HG03469 (cell line): ENCODE data around the gene STAB2.
"Not testable (repeated sequence)": the region's sequence is repeated elsewhere in the genome, so short reads cannot be mapped to it uniquely, and the experiment has no call there.

Source experiments
- ATAC-seq: cut with Tn5 transposase; IDR thresholded peaks from one replicate; pipeline ENCODE4 v1.9.1; 2021; ENCODE audit warnings: mild to moderate bottlenecking, moderate library complexity, moderate number of reproducible peaks; ENCODE audit not compliant: unreplicated experiment

STAB2 gene

DNA sequence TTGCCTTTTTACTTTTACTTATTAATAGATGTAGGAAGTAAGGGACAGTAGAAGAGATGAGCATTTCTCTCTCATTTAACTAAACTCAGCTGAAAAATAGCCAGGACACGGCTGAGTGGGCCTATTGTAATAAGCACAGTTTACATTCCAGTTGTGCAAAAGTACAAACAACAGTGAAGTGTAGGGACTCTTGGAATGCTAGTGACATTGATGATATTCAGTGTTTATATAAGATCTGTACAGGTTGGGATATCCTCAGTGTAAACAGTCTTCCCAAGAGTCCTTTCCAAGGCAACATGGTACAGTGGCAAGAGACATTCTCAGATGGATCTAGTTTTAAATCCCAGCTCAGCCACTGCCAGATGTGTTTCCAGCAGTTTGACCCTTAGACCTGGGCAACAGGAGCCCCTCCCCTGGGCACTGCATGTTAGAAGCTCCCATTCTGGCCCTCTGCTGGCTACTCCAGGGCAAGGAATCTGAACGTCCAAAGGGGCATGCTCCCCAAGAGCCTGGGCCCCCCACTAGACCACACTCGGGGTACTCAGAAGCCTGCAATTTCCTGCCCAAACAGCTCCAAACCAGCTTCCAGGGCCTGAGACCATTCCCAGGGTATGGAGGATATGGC lies 55.3 kb downstream of the STAB2 start:
- no peak for ATAC-seq

DNA sequence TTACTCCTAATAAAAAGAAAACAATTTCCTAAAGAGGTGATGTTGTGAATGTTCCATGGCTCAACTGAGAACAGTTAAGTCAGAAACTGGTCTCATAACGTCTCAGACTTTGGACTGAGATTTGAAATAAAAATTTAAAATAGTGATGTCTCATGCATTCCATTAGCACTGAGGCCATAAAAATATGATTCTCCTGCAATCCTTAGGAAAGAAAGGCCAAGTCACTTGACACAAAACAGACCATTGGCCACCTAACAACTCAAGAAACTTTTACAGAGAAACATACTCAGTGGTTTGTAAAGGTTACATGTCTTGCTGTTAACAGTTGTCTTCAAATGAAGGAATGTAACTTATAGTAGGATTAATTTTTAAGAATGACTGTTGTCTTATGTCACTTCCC lies 58.1 kb downstream of the STAB2 start:
- ATAC-seq = no peak

DNA sequence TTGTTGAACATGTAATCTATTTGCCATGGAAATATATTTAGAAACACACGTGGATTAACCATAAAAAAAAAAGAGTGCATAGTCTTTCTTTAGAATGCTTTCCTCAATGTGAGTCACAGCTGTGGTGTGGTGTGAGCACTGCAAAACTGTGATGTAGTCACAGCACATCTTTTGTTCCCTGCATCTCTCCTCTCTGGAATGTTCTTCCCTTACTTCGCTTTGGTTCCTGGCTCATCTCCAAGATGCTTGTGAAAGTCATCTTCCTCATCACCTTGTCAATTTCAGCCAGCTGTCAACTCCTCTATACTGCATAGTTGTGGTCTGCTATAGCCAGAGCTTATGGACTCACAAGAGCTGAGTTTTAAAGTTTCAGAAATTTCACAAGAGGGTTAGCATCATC lies 60.2 kb downstream of the STAB2 start:
- no peak for ATAC-seq

DNA sequence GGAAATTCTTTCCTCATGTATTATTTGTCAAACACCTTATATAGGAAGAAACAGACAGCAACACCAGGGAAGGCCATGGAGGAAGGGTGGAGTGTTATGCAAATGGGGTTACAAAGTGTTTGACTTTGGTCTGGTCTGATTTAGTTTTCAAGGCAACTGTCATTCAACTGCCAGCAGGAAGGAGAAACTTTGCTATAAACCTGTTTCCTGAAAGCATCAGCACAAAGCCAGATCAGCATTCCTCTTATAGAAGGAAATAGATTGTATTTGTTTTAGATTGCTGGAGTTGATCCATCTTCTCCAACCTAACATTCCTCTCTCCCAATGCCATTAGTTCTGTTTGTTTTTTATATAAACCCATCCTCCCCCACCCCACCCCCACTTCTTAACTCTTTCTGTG lies 65.7 kb downstream of the STAB2 start:
- no peak for ATAC-seq

DNA sequence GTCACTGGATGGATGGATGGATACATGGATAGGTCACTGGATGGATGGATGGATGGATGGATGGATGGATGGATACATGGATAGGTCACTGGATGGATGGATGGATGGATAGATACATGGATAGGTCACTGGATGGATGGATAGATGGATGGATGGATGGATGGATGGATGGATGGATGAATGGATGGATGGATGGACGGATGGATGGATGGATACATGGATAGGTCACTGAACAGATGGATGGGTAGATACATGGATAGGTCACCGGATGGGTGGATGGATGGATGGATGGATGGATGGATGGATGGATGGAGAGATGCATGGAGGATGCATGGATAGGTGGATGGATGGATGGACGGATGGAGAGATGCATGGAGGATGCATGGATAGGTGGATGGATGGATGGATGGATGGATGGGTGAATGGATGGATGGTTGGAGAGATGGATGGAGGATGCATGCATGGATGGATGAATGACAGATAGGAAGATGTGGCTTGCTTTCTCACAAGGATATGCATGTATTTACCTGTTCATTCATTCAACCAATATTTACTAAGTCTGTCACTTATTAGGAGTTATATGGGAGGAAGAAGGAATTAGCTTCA lies 66.6 kb downstream of the STAB2 start:
- not testable (repeated sequence) for ATAC-seq

DNA sequence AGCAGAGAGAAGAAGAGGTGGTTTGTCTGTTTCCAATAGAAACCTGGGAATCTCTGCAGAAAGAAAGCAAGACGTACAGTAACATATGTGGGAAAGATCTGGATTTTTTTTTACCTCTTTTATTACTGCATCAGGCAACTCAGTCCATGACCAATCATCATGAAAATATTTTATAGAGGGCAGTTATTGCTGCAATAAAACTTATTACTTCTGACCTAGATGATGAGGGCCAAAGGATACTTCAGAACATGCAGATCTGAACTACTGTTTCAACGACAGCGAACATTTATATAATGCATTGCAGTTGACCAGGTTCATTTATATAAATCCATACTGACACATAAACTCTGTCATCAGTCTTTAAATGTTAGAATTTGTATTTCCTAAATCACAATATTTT lies 67.7 kb downstream of the STAB2 start:
- ATAC-seq = no peak

DNA sequence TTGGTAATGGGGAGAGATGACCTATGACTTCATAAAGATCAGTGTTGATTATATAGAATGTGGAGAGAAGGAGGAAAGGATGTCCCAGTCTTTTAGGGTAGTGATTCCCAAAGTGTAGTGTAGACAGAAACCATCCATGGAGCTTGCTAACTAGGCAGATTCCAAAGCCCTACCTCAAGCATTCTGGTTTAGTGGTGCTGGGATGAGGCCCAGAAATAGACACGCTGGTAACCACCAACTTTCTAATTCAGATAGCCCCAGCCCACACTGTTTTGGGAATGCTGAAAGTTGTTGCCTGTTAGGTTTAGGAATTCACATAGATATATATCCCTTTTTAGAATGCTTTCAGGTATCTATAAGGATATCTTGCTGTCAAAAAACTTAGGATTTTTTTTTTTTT lies 69.2 kb downstream of the STAB2 start:
- no peak for ATAC-seq

DNA sequence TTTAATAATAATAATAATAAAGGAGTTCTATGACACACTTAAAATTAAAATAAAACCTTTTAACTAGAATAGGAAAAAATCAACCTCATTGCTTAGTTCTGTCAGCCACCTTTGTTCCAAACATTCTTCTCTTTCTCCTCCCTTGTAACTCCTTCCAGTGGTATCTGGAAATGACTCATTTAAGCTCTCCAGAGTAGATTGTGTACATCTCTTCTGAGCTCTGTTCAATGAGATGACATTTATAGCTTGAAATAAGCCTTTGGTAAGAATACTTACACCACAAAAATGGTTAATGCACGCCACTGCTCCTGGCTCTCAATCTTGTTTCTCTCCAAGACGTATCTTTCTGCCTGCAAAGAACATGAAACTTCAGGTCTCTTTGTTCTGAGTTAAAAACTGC lies 70.3 kb downstream of the STAB2 start:
- ATAC-seq = no peak

DNA sequence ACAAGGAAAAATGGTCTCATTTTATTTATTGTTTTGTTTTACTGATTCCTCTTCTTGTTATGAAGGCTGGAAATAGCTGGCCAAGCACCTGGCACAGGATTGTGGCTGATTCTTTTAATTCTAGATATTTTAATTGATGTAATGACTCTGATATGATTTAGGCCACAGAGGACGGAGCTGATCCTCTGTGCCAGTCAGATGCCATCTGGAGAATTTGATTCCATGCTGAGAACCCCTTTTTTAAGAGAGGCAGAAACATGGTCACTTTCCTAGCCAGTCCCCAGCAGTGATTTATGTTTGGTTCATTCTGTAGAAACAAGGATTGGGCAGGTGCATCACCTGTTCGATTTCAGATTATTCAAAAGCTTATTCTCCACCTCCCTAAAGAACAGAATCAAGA lies 77.6 kb downstream of the STAB2 start:
- no peak for ATAC-seq

DNA sequence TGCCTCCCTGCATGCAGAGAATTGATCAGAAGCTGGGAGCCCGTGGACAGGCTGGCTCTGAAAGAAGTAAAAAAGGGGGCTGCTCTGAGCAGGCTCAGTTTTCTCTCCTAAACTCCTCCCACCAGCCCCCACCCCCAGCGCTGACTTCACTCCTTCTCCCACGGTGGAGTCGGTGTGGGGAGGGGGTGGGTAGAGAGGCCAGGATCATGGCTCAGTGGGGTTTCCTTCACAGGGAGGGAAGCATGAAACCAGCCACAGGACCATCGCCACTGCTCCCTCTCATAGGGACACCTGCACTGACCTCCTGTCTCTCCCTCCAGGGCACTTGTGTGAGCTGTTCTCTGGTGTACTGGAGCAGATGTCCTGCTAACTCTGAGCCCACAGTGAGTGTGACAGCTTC lies 78.9 kb downstream of the STAB2 start:
- no peak for ATAC-seq

DNA sequence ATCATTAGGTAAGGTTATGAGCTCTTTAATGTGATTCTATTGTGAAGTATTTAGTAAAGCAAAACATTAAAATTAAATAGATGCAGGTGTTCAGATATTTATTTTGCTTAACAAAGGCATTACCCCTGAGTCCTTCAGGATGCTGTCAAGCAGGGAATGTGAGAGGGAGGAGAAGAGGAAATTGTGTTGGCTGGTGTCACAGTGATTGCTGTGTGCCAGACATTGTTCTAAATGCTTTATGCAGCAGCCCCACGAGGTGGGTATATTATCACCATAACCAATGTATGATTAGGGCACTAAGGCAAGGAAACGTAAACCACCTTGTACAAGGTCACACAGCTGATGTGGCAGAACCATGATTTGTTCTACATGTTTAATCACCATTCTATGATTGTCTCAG lies 80.1 kb downstream of the STAB2 start:
- ATAC-seq = no peak

DNA sequence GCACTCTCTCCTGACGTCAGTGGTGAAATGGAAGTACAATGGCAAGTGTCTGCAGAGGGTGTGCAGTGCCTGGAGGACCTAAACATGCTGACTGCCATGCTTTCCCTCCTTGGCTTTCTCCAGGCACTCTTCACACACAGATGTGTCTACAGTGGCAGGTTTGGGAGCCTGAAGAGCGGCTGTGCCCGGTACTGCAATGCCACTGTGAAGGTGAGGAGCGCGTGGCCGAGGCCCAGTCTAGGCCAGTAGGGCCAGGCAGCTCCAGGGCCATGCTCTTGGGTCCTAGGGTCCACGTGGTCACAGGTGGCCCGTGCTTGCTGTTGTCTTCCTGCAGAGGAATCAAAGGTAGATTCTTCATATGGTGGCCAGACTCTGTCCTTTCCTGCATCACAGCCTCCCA lies 81.4 kb downstream of the STAB2 start:
- ATAC-seq = no peak

DNA sequence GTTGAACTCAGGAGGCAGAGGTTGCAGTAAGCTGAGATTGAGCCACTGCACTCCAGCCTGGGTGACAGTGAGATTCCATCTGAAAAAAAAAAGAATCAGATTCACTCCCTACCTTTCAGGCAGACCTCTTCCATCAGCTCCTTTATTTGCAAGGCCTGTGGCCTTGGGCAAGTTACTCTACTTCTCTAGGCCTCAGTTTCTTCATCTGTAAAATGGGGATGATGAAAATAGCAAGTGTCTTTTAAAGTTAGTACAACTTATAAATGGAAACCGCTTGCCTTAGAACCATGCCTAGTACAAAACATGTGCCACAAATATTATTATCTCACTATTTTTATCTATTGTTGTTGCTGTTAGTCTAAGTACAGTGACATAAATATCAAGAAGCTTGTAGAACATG lies 84.3 kb downstream of the STAB2 start:
- ATAC-seq = no peak

DNA sequence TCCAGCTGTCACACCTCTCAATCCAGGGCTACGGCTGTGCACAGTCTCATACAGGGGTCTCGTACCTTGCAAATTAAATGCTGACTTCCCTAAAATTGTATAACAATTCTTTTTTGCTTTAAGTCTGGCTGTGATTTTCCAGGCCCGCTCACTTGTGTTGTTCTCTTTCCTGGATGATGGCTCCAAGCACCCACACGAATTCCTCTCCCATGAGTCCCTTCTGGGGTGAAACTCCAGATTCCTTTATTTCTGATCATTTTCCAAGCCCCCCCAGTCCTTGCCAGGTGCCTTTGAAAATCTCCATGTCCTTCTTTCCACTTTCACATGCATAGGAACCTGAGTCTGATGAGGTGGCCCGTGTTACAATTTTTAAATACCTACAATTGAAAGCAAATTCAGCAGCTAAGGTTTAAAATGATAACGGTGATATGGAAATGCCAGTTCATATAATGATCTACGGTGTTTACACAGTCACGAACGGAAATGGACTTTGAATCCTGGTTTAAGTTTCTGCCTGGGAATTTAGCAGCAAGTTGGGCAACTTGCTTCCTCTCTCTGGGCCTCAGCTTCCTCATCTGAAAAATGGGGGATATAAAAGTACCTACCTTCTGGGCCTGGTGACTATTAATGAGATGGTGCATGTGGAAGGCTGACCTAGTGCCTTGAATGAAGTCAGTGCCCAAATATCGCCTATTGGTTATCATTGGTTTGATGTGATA lies 85.5 kb downstream of the STAB2 start:
- ATAC-seq = no peak

DNA sequence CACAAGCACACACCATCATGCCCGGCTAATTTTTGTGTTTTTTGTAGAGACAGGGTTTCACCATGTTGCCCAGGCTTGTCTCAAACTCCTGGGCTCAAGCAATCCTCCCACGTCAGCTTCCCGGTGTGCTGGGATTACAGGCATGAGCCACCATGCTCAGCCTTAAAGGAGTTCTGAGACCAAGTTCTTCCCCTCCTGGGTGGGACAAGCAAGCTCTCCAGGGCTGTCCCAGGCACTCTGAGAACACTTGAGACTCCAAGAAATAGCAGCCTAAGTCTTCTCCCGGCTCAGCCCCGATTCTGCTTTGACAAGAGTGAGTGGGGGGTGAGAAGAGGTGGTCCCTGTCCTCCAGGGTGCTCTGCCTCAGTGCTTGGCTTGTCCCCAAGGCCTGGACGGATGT lies 86.4 kb downstream of the STAB2 start:
- no peak for ATAC-seq

DNA sequence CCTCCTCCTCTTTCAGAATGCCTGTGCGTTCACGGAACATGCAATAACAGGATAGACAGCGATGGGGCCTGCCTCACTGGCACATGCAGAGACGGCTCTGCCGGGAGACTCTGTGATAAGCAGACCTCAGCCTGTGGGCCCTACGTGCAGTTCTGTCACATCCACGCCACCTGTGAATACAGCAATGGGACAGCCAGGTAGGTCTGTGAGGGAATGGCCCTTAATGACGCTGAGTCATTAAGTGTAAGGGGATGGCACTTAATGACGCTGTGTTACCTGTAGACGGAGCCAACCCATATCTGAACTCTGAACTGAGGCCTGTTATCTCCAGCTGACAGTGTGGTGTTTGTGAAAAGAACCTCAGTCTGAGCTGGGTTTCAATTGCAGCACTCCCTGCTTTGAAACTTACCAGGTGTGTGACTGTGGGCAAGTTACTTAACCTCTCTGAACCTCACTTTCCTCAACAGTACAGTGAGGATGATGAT lies 86.9 kb downstream of the STAB2 start:
- no peak for ATAC-seq

DNA sequence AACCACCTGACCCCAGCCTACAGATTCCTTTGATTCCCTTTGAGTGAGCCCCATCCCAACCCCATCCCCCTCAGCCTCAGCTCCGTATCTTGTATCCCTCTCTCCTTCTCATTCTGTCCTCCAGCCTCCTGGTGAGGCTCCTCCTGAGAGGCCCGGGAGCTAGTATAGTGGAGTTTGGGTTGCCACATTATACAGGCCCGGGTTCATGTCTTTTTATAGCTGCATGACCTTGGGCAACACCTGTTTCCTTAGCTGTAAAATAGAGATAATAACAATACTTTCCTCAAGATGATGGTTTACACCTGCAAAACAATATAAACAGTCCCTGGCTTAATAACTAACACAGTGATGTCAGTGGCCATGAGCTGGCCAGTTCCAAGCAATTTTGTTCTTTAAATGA lies 89.8 kb downstream of the STAB2 start:
- no peak for ATAC-seq

DNA sequence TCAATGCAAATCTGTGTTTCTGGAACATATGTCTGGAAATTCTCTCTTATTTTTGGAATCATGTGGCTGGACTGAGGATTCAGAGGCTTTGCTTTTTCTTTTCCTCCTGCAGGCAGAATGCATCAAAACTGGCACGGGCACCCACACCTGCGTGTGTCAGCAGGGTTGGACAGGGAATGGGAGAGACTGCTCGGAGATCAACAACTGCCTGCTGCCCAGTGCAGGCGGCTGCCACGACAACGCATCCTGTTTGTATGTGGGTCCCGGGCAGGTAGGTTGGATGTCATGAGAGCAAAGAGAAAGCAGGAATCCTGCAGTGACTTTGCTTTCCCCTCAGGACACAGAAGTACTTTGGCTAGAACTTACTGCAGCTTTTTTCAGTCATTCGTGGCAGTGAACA lies 90.3 kb downstream of the STAB2 start:
- ATAC-seq = no peak

DNA sequence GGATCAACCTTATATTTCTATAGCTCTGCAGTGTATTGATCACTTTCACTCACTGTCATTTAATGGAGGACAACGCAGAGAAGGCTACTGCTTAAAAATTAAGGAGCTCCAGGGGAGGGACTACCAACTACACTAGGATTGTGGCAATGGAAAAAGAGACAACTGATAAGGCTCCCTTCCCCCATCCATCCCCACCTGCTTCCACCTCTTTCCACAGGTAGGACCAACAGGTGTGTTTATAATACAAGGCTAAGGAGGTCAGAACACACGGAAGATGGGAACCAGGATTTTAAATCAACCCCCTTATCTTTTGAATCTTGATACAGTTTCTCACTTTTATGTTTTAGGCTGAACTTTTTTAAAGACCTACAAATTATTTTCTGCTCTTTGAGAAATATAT lies 90.8 kb downstream of the STAB2 start:
- no peak for ATAC-seq

DNA sequence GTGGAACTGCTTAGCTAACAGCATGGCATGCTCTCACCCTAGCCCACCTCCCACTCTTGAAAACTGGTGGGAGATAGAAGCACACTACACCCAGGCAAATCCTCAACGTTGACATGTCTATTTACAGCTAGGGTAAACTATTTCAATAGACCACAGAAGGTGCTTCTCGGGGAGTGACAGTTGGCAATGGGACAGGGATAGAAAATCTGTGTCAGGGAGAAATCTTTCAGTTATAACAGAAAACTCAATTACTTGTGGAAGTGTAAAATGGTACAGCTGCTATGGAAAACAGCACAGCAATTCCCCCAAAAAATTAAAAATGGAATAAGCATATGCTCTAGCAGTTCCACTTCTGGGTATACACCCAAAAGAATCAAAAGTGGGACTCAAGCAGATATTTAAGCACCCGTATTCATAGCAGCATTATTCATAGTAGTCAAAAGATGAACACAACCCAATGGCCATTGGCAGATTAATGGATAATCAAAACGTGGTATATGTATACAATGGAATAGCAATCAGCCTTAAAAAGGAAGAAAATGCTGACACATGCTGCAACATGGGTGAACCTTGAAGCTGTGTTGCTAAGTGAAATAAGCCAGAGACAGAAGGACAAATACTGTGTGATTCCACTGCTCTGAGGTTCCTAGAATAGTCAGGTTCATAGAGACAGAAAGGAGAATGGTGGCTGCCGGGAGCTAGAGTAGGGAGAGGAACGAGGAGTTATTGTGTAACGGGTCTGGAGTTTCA lies 92.5 kb downstream of the STAB2 start:
- ATAC-seq = no peak

DNA sequence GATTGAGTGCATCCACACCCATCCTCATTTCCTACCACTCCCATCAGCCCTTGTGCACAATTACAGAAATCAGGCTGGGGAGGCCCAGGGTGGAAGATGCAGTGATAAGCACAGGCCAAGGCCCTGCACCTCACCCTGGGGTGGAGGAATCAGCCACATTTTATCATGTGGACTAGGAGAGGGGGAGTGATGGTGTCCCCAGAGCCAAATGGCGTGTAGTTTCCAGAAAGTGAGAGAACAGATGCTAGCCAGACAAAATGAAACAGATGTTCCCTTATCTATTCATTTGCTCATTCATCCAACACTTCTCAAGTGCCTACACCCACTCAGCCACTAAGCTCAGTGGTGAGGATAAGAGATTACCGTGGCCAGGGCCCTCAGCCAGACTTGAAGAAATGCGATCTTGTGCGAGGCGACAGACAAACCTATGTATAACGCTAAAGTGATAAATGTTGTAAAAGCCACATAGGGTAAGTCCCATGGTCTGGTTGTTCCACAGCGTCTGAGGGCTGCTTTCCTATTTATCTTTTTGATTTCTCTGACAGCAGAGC lies 93.6 kb downstream of the STAB2 start:
- ATAC-seq = no peak
